ENCODE data around the gene GRIA3. TPM values are rescaled to one million over a fixed set of nuclear protein-coding genes. Genes with fewer than 3 reads are reported as not detected.

Gene GRIA3
- total RNA-seq, 2 experiments from 2014 or later: not detected

GRCh38 chrX:123468481-123468880 is 284.4 kb downstream of the GRIA3 start:
- CTCF ChIA-PET (ENCODE audit: unreplicated experiment): no interaction called here

DNA sequence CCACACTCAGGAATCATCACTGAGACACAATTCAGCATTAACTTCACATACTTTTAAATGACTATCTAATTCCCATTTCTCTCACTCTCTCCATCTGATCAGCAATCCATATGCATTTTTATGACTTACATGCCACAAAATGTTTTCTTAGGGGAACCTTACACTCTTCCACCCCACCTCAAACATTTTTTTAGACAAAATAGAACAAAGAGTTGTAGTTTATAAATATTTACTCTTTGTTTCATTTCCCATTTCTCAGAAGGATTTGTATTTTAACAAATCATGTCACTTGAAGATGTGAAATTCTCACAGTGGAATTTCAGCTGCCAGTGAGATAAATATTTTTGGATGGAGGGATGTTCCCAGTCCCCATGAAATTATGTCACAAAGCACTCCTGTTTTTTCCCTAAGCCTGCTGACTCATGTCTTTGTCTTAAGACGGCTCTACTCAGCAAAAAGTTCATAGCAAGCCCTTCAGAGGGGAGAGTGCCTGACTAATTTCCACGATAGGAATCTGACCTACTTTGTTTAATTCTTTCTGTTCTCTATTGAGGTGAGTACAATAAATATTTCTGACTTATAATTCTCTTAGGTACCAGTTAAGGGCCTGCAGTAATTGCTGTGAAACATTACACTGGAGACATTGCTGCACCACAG is 291.1 kb downstream of the GRIA3 start:
- Histone ChIP-seq H3K27ac (ENCODE audit: low read depth, low read length, poor library complexity, severe bottlenecking) (no peak overlapping the region), H3K9me2 (ENCODE audit: insufficient read depth, low read length) (no peaks in the 10 kb centered on the region), H3K79me2 (ENCODE audit: insufficient read depth, low read depth, low read length) (no peaks in the 10 kb centered on the region), H3K9me3 (ENCODE audit: low read length) (no peaks in the 10 kb centered on the region), H3K4me2 (ENCODE audit: low read length) (no peak overlapping the region), H3K4me1 (ENCODE audit: insufficient read depth, low read length, poor library complexity, severe bottlenecking) (no peaks in the 10 kb centered on the region), H4K20me1 (ENCODE audit: insufficient read depth, low read length) (no peaks in the 10 kb centered on the region), H2AFZ (ENCODE audit: low read length) (no peak overlapping the region), H3K36me3 (ENCODE audit: insufficient read depth, low read length) (no peaks in the 10 kb centered on the region), H3K4me3 (ENCODE audit: low read depth, low read length, poor library complexity, severe bottlenecking) (no peak overlapping the region)
- ChIA-PET POLR2A (no interaction called here), CTCF (ENCODE audit: unreplicated experiment) (no interaction called here)
- intact Hi-C loops (cut with micrococcal nuclease; ENCODE audit: unreplicated experiment): no loop called here
- no peak for DNase-seq (ENCODE audit: low spot score)
- TF ChIP-seq CTCF (conservative IDR thresholded peaks at IDR 0.05; ENCODE audit: low read length): no peak
- TF ChIP-seq EZH2phosphoT487 (IDR thresholded peaks at IDR 0.05; ENCODE audit: borderline replicate concordance, low read depth, low read length): no peak
- no TSS peak for BruUV-seq (replicated peaks)

More at GRCh38 chrX:123468481-123468880, 284.4 kb downstream of the GRIA3 start:
- POLR2A ChIA-PET: no interaction called here
- H3K4me2 ChIP-seq (ENCODE audit: low read length): no peak overlapping the region
- no peak overlapping the region for H2AFZ ChIP-seq (ENCODE audit: low read length)
- intact Hi-C loops (cut with micrococcal nuclease; ENCODE audit: unreplicated experiment): no loop called here
- TF ChIP-seq CTCF (conservative IDR thresholded peaks at IDR 0.05; ENCODE audit: low read length): no peak
- H4K20me1 ChIP-seq (ENCODE audit: insufficient read depth, low read length): no peaks in the 10 kb centered on the region
- DNase-seq (ENCODE audit: low spot score): no peak
- no peaks in the 10 kb centered on the region for H3K9me3 ChIP-seq (ENCODE audit: low read length)
- no peaks in the 10 kb centered on the region for H3K36me3 ChIP-seq (ENCODE audit: insufficient read depth, low read length)
- no peaks in the 10 kb centered on the region for H3K4me1 ChIP-seq (ENCODE audit: insufficient read depth, low read length, poor library complexity, severe bottlenecking)
- BruUV-seq (replicated peaks): no TSS peak
- H3K9me2 ChIP-seq (ENCODE audit: insufficient read depth, low read length): no peaks in the 10 kb centered on the region
- no peaks in the 10 kb centered on the region for H3K79me2 ChIP-seq (ENCODE audit: insufficient read depth, low read depth, low read length)
- H3K4me3 ChIP-seq (ENCODE audit: low read depth, low read length, poor library complexity, severe bottlenecking): no peak overlapping the region
- no peak overlapping the region for H3K27ac ChIP-seq (ENCODE audit: low read depth, low read length, poor library complexity, severe bottlenecking)

DNA sequence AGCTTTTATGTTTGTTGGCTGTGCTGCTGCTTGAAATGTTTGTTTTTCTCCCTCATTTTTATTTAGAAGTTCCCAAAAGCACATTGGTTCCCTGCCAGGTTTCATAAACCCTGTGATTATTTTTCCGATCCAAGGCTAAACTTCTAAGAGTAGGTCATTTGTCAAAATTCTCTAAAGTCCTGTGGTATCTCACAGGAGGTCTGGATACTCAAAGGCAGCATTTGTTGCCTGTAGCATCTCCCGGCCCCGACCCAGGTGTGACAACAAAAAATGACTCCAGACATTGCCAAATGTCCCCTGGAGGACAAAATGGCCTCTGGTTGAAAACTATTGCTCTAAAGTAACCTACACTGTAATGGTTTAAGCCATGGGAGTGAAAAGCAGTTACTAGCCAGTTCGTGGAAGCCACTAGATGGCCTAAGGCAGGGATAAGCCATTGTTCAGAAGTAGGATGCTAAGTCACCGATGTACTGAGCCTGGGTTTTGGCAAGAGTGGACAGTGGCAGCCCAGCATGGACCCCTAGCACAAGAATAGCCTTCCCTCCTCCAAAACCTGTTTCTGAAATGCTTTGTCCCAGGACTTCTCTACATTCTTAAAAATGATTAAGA is 292.6 kb downstream of the GRIA3 start:
- ChIA-PET POLR2A (no interaction called here), CTCF (ENCODE audit: unreplicated experiment) (no interaction called here)
- Histone ChIP-seq H2AFZ (ENCODE audit: low read length) (no peak overlapping the region), H3K79me2 (ENCODE audit: insufficient read depth, low read depth, low read length) (no peaks in the 10 kb centered on the region), H3K36me3 (ENCODE audit: insufficient read depth, low read length) (no peaks in the 10 kb centered on the region), H3K9me2 (ENCODE audit: insufficient read depth, low read length) (no peaks in the 10 kb centered on the region), H3K4me2 (ENCODE audit: low read length) (no peak overlapping the region), H3K27ac (ENCODE audit: low read depth, low read length, poor library complexity, severe bottlenecking) (no peak overlapping the region), H4K20me1 (ENCODE audit: insufficient read depth, low read length) (no peaks in the 10 kb centered on the region), H3K4me3 (ENCODE audit: low read depth, low read length, poor library complexity, severe bottlenecking) (no peak overlapping the region), H3K9me3 (ENCODE audit: low read length) (no peaks in the 10 kb centered on the region), H3K4me1 (ENCODE audit: insufficient read depth, low read length, poor library complexity, severe bottlenecking) (no peaks in the 10 kb centered on the region)
- no peak for TF ChIP-seq CTCF (conservative IDR thresholded peaks at IDR 0.05; ENCODE audit: low read length)
- TF ChIP-seq EZH2phosphoT487 (IDR thresholded peaks at IDR 0.05; ENCODE audit: borderline replicate concordance, low read depth, low read length): no peak
- BruUV-seq (replicated peaks): no TSS peak
- intact Hi-C loops (cut with micrococcal nuclease; ENCODE audit: unreplicated experiment): no loop called here
- DNase-seq (ENCODE audit: low spot score): no peak

All from OCI-LY7 (cell line).